NCI-H2196 treated with DMSO at 0.1 percent for 48 hours (cell line): ENCODE data around the gene SOBP.

ENCODE experiments used
- DNase-seq: peaks from one replicate; lab custom pipeline; 2025; ENCODE audit not compliant: unreplicated experiment; lab: John Stamatoyannopoulos, UW

SOBP gene

GRCh38 chr6:107656401-107656800, 166.5 kb downstream of the SOBP start:
- no peak for DNase-seq

GRCh38 chr6:107656883-107657282, 167.0 kb downstream of the SOBP start:
- DNase-seq: no peak

- DNase-seq: no peak
Measured at GRCh38 chr6:107657373-107657754, 167.4 kb downstream of the SOBP start.

GRCh38 chr6:107657755-107658461, 168.0 kb downstream of the SOBP start:
- DNase-seq: peak; percentile 89

- DNase-seq: peak; percentile 76
Measured at GRCh38 chr6:107658920-107659865, 169.3 kb downstream of the SOBP start.

- no peak for DNase-seq
Measured at GRCh38 chr6:107660839-107661238, 170.9 kb downstream of the SOBP start.

GRCh38 chr6:107661291-107661690, 171.4 kb downstream of the SOBP start:
- no peak for DNase-seq

GRCh38 chr6:107662333-107662732, 172.4 kb downstream of the SOBP start:
- no peak for DNase-seq

- no peak for DNase-seq
Measured at GRCh38 chr6:107663308-107663707, 173.4 kb downstream of the SOBP start.

- DNase-seq: no peak
Measured at GRCh38 chr6:107665382-107665781, 175.5 kb downstream of the SOBP start.

- DNase-seq: peak; percentile 88
Measured at GRCh38 chr6:107666084-107666980, 176.4 kb downstream of the SOBP start.

- no peak for DNase-seq
Measured at GRCh38 chr6:107666981-107667601, 177.2 kb downstream of the SOBP start.

- peak; percentile 22 for DNase-seq
Measured at GRCh38 chr6:107667790-107668189, 177.9 kb downstream of the SOBP start.

- no peak for DNase-seq
Measured at GRCh38 chr6:107668743-107669474, 179.0 kb downstream of the SOBP start.

GRCh38 chr6:107670792-107671199, 180.9 kb downstream of the SOBP start:
- DNase-seq: peak; percentile 33

- no peak for DNase-seq
Measured at GRCh38 chr6:107673076-107673494, 183.2 kb downstream of the SOBP start.

GRCh38 chr6:107674995-107675738, 185.2 kb downstream of the SOBP start:
- DNase-seq: peak; percentile 91

- DNase-seq: no peak
Measured at GRCh38 chr6:107676042-107676441, 186.1 kb downstream of the SOBP start.

GRCh38 chr6:107677399-107677798, 187.5 kb downstream of the SOBP start:
- no peak for DNase-seq
